GM06990 (cell line): ENCODE measurements around the gene DNAJC11.

Experiments used
- DNase-seq: peaks from one replicate; pipeline ENCODE4 v3.0.0-alpha.2; 2011; ENCODE audit not compliant: insufficient read length; ENCODE audit errors: extremely low read depth
- H3K27me3 ChIP-seq: replicated peaks from 2 replicates; pipeline ENCODE4 v1.6.0; 2011; ENCODE audit warnings: low read length; ENCODE audit not compliant: control insufficient read depth, insufficient read depth
- H3K36me3 ChIP-seq: 2 replicates; pipeline ENCODE4 v1.5.1; 2011; ENCODE audit warnings: low read length; ENCODE audit not compliant: control insufficient read depth, insufficient read depth
- H3K4me3 ChIP-seq: replicated peaks from 2 replicates; pipeline ENCODE4 v1.5.1; 2011; ENCODE audit warnings: low read depth, mild to moderate bottlenecking, control low read depth, low read length
- TF ChIP-seq, protein P1 (sequence below): IDR thresholded peaks from 2 replicates; pipeline ENCODE4 v1.5.1; 2011; ENCODE audit warnings: low read length, control low read depth, mild to moderate bottlenecking, inconsistent platforms; ENCODE audit not compliant: insufficient read depth, poor library complexity, severe bottlenecking

The DNAJC11 gene

GRCh38 chr1:6593810-6594209 is 107.8 kb downstream of the DNAJC11 start:
- no peak overlapping the region for H3K4me3 ChIP-seq
- no peak for DNase-seq
- TF ChIP-seq, protein P1, sequence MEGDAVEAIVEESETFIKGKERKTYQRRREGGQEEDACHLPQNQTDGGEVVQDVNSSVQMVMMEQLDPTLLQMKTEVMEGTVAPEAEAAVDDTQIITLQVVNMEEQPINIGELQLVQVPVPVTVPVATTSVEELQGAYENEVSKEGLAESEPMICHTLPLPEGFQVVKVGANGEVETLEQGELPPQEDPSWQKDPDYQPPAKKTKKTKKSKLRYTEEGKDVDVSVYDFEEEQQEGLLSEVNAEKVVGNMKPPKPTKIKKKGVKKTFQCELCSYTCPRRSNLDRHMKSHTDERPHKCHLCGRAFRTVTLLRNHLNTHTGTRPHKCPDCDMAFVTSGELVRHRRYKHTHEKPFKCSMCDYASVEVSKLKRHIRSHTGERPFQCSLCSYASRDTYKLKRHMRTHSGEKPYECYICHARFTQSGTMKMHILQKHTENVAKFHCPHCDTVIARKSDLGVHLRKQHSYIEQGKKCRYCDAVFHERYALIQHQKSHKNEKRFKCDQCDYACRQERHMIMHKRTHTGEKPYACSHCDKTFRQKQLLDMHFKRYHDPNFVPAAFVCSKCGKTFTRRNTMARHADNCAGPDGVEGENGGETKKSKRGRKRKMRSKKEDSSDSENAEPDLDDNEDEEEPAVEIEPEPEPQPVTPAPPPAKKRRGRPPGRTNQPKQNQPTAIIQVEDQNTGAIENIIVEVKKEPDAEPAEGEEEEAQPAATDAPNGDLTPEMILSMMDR, result no peak
- H3K27me3 ChIP-seq, result no peaks in the 10 kb centered on the region
- peaks cover 39% of the 10 kb centered on the region for H3K36me3 ChIP-seq

GRCh38 chr1:6592865-6593593 is 108.6 kb downstream of the DNAJC11 start:
- H3K27me3 ChIP-seq, result no peaks in the 10 kb centered on the region
- TF ChIP-seq, protein P1, result no peak
- H3K4me3 ChIP-seq, result no peak overlapping the region
- DNase-seq, result no peak
- H3K36me3 ChIP-seq, result peaks cover 41% of the 10 kb centered on the region

- no peaks in the 10 kb centered on the region for H3K27me3 ChIP-seq
- peaks cover 45% of the 10 kb centered on the region for H3K36me3 ChIP-seq
- no peak for DNase-seq
- no peak overlapping the region for H3K4me3 ChIP-seq
- TF ChIP-seq, protein P1, result no peak
Measured at GRCh38 chr1:6592441-6592840, 109.2 kb downstream of the DNAJC11 start.

GRCh38 chr1:6591644-6592043 is 110.0 kb downstream of the DNAJC11 start:
- no peak for DNase-seq
- TF ChIP-seq, protein P1, result no peak
- Histone ChIP-seq H3K4me3 (no peak overlapping the region), H3K36me3 (peaks cover 47% of the 10 kb centered on the region), H3K27me3 (no peaks in the 10 kb centered on the region)

- no peaks in the 10 kb centered on the region for H3K27me3 ChIP-seq
- TF ChIP-seq, protein P1, result no peak
- H3K36me3 ChIP-seq, result peaks cover 44% of the 10 kb centered on the region
- DNase-seq, result no peak
- H3K4me3 ChIP-seq, result no peak overlapping the region
Measured at GRCh38 chr1:6591222-6591621, 110.4 kb downstream of the DNAJC11 start.
